Stimulated activated CD8-positive, alpha-beta memory T cell treated with anti-CD3 and anti-CD28 coated beads, Interleukin-15, amount 100 ng/mL, for 48 hours (primary cell): Measurements from ENCODE around the gene SMAD7.

Source experiments
- DNase-seq, 2 donors: peaks; one replicate each; pipeline ENCODE4 v3.0.0-alpha.2; 2020; ENCODE audit warnings: low read depth in 2 of 2

The SMAD7 gene

GRCh38 chr18:48944634-48945033, 6.1 kb downstream of the SMAD7 start:
- DNase-seq, result no peak

- DNase-seq, result no peak
These were observed 6.8 kb downstream of the SMAD7 start for GRCh38 chr18:48943736-48944527.

DNA sequence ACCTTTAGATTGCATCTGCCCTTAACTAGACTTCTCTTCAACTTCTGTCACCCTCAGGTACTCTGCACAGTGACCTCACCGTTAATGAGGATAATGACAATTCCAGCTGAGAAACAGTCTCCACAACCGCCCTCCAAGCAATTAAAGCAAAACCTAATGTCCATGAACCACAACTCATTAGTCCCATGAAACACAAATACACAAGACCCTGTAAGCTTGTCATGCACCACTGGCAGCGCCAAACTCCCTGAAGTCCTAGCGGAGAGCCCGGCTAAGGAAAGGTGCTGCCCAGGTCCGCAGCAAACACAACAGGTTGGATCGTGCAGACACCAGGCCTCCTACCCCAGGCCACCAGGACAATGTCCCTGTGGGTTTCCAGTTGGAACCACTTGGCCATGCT, 7.4 kb downstream of the SMAD7 start:
- no peak for DNase-seq

GRCh38 chr18:48942554-48943261, 8.1 kb downstream of the SMAD7 start:
- no peak for DNase-seq

DNA sequence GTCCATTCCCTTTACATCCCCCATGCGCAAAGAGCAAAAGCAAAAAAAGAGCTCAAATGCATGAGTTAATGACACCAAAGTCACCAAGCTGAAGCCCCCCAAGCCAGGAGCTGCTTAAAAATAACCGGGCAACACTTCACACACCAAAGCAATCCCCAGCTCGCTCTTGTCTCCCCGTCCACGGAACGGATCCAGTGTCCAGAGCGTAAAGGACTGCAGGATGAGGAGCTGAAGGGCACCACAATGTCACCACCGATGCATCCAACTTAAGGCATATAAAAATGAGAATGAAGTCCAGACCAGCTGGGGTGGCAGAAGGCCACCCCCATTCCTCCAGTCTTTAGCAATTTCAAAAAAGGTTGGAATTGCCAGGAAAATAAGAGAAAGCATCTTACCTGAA, 8.7 kb downstream of the SMAD7 start:
- no peak for DNase-seq

GRCh38 chr18:48941672-48942071, 9.1 kb downstream of the SMAD7 start:
- DNase-seq, result no peak

- peak; percentile 66 to 74 for DNase-seq
These were observed 9.7 kb downstream of the SMAD7 start for GRCh38 chr18:48940854-48941611.

- DNase-seq, result no peak
These were observed 11.3 kb downstream of the SMAD7 start for GRCh38 chr18:48939205-48940097.

DNA sequence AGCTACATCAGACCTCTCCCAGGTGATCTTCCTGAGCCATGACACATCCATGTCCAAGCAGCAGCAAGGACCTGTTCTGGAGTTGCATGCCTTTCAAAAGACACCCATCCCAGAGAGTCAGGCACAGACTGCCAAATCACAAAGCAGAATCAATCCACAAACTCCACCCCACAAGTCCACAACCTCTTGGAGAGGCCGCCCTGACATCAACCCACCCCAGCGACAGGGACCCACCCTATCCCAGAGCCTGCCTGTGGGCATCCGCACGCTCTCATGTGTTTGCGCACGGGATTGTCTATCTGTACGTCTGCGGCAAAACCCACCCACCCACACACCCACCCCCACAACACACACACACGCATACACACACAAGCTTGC, 11.9 kb downstream of the SMAD7 start:
- no peak for DNase-seq

DNA sequence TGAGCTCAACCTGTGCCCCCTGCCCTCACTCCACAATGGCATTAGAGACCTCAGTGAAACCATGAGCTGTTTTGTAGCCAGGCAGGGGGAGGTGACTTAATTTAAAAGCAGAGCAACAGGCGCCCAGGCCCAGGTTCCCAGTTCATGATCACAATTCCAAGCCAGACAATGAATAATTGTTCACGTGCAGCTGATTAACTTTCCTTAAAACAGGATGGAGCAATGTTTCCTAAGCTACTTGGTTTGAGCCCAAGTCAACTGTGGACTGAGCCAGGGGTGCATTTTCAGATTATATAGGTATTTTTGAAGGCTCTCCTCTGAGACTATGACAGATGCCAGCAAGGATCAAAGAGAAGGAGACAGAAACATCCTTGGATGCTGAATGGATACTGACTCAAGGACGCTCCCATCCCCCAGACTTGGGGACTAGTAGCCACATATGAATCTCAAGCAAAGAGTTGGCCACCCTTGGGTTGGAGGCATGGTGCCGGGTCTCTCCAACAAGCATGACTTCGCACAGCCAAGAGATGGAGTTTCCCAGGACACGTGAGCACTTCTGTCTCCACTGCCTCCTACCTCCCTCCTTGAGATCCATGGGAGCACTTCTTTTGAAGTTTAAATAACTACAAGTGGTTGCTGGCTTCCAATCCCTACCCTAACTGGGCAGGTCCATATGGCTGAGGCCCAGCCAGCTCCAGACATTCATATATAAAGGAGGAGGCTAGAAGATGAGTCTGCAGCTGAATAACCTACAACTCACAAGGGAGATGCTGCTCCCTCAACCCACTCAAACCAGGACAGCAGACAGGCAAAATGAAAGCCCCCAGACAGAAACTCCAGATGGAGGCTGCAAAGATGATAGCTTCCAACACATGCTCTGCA, 12.7 kb downstream of the SMAD7 start:
- no peak for DNase-seq

DNA sequence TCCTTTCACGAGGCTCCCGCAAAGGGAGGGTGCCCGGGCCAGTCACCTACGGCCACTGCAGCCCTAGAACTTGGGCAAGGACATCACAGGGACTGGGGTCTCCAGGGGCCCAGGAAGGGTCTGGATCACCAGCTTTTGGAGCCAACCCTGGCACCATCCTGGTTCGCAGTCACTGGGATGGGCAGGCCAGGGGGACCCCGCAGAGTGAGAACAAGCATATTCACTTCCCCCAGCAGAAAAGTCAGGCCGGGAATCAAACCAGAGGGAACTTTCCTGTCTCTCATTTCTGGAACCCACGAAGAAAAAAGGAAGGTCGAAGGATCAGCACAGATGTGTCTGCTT, 15.4 kb downstream of the SMAD7 start:
- DNase-seq, result no peak

DNA sequence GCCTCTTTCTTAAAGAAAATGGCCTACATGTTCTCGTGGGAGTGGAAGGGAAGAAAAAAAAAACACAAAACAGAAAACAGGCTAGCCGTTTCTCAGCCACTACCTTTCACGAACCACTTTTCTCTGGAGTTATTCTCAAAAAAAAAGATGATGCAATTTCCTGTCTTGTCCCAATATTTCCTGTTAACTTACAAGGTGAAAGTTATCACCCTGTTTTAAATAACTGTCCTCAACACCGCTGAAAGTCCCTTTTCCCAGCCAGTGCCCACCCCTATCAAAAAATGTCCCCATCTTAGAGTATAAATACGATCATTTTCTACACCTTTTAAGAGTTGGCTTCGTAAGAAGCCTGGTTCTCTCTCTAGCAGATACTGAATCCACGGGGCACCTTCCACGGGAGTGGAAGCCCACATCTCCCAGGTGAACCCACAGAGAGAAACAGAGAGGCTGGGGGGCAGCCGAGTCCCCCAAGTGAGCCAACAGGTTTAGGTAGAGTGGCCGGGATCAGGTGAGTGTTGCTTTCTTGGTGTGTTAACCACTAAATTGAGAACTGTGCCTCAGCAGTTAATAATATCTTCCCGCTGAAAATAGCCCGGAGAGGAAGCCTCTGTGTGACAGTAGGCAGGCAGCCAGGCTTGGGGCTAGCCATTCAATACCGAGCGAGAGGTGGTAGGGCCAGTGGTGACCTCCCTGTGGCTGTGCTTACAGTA, 15.9 kb downstream of the SMAD7 start:
- no peak for DNase-seq

DNA sequence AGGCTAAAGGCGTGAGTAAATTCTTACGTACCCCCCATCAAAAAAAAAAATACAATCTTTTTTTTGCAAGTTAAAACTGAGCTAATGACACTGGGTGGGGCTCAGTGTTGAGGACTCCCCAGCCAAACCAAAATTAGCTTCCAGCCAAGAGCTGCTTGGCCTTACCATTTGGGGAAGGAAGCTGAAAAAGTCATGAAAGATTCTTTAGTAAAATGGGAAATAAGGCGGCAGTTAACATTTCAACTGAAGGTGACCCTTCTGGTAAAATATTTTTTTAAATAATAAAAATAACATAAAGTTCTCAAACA, 16.4 kb downstream of the SMAD7 start:
- no peak for DNase-seq

DNA sequence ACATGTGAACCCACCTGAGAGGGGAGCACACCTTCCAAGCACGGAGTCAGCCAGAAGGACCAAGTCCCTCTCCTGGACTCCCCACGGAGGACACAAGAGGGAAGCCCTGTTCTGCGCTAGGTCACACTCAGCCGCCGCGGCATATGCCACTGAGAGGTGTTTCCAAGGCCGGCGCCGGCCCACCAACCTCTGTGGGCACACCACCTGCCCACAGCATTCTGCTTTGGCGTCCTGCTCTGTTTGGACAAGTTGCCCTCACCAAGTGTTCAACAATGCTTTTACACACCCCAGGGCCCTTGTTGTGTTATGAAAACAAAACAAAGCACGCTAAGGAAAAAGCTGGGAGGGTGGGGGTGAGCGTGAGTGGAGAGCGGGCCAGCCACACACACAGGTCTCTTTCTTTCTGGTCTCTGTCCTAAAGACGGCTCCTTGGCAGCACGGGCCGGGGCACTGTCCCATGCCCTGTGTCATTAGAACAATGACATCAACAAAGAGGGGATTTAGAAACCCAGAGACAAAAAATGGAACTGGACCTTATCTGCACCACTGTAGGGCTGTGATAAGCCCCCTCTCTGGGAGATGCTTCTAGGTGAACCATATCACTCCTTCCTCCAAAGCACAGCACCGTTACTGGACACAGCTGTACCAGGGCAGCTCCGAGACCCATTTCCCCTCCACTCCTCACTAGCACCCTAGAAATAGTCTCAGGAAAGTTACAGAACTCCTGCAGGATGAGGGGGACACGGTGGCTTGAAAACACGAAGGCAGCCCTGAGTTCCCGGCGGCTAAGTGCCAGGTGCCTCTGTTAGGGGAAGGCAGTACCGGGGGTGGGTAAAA, 17.0 kb downstream of the SMAD7 start:
- DNase-seq, result no peak

GRCh38 chr18:48932822-48933510, 17.8 kb downstream of the SMAD7 start:
- no peak for DNase-seq

DNA sequence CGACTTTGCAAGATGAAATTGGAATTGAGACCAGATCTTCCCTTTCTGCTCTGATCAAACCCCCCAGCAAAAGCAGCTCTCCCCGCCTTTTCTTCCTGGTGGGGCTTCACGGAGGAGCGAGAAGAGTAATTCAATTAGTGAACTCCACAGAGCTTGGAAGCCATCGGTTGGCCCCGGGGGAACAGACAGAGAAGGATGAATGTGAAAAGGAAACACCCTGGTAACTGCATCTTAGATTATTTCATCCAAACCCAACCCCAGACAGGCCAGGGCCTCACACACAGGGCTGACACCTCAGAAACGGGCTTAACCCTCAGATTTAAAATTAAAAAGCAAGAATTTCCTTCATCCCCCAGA, 18.3 kb downstream of the SMAD7 start:
- no peak for DNase-seq

GRCh38 chr18:48931680-48932461, 18.9 kb downstream of the SMAD7 start:
- DNase-seq, result peak in 1 of 2 donors; percentile 56

DNA sequence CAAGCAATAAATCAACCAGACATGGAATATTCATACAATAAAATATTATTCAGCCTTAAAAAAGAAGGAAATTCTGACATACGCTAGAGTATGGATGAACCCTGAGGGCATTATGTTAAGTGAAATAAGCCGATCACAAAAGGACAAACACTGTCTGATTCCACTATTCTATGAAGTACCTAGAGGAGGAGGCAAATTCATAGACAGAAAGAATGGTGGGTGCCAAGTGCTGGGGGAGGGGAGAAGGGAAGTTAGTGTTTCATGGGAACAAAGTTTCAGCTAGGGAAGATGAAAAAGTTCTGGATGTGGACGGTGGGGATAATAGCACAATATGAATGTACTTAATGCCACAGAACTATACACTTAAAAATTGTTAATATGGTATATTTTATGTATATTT, 19.8 kb downstream of the SMAD7 start:
- no peak for DNase-seq
